ENCODE measurements around the gene MFRP.

The MFRP gene

DNA sequence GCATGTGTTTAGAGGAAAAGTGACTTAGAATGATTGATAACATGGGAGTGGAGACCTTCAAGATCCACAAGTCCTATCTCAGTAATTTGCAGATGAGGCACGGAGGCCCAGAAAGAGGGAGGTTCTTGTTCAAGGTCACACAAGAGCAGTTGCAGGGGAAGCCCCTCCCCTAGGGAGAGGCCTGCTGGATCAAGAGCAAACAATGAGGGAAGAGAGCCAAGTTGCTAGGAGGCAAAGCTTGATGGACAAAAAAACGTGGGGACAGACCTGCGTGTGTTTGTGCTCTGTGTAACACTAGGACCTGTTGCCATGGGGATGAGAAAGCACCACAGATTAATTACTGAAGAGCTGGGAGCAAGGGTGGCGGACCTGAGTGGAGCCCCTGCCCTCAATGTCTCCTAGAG, 6.4 kb upstream of the MFRP start:
- no peak for DNase-seq (ENCODE audit: low read depth)
- no peak overlapping the region for H3K4me3 ChIP-seq (ENCODE audit: low read length)
- TF ChIP-seq CTCF (IDR thresholded peaks at IDR 0.05; ENCODE audit: insufficient read depth, low read depth, low read length, missing control alignments) = no peak

DNA sequence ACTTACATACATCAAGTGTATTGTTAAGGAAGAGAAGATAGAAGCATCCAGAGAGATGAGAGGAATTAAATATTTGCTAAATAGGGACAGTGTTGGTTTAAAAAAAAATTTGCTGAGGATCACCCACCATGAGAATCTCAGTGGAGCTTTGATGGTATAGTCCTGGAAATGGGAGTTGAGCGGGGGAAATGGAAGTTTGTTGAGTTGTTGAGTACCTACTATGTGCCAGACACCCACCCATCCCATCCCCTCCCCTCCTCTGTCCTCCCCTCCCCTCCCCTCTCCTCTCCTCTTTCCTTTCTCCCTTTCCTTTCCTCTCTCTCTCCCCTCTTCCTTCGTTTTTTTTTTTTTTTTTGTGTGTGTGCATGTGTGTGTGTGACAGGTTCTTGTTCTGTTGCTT, 4.7 kb upstream of the MFRP start:
- TF ChIP-seq CTCF (IDR thresholded peaks at IDR 0.05; ENCODE audit: insufficient read depth, low read depth, low read length, missing control alignments) = no peak
- no peak for DNase-seq (ENCODE audit: low read depth)
- no peak overlapping the region for H3K4me3 ChIP-seq (ENCODE audit: low read length)

DNA sequence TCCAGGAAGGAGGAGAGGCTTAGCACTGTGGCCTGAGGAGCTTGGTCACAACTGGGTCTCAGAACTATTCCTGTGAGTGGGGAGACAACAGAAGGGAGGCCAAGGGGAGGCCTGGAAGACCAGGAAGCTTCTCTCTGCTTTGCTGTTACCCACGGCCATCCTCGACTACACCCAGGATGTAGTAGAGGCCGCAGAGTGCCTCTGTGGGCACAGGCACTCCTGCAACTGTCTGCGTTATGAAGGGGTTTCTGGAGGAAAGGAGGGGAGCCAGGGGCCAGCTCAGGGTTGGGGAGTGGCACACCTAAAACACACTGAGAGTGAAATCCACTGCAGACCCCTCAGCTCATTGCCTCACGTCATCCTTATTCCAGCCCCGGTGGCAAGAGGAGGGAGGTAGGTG, 3.8 kb upstream of the MFRP start:
- H3K4me3 ChIP-seq (ENCODE audit: low read length) = no peak overlapping the region
- no peak for DNase-seq (ENCODE audit: low read depth)
- TF ChIP-seq CTCF (IDR thresholded peaks at IDR 0.05; ENCODE audit: insufficient read depth, low read depth, low read length, missing control alignments) = no peak

DNA sequence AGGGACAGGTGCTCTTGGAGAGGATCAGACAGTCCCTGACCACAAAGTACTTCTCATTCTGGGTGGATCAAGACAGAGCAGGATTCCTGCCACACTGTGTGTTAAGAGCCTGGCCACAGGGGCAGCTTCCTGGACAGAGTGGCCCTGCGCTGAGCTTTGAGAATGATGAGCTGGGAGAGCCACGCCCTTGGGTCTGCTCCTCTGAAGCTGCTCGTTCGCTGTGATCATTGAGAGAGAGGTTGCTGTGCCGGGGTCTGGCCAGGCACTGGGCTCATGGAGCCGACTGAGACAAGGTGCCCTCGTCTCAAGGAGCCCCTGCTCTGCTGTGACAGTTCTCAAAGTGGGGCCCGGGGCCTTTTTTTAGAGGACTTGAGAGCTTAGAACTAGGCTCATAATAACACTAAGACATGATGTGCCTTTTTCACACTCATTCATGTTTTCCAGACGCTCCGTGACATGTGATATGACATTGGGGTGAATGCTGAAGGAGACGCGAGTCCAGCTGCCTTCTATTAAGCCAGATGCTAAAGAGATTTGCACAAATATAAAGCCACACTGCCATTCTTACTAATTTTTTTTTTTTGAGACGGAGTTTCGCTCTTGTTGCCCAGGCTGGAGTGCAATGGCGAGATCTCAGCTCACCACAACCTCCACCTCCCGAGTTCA, 1.6 kb upstream of the MFRP start:
- no peak for TF ChIP-seq CTCF (IDR thresholded peaks at IDR 0.05; ENCODE audit: insufficient read depth, low read depth, low read length, missing control alignments)

DNA sequence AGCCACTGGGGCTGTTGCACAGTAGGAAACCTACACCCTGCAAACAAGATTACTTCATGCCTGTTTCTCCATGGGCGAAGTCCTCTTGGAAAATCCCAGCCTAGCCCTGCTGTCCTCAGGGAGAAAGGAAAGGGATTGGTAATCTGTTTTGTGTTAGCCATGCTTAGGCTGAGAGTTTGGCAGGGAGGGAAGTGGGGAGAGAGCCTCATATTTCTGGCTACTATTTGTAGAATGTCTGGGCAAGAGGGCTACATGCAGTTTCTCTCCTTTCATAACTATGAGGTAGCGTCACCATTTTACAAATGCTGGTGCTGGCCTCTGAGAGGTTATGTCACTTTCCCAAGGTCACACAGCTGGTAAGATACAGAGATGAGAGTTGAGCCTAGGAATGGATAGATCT, 737 bp upstream of the MFRP start:
- TF ChIP-seq CTCF (IDR thresholded peaks at IDR 0.05; ENCODE audit: insufficient read depth, low read depth, low read length, missing control alignments) = no peak
- no peak for DNase-seq (ENCODE audit: low read depth)
- no peak overlapping the region for H3K4me3 ChIP-seq (ENCODE audit: low read length)

More for the DNA sequence above, 1.6 kb upstream of the MFRP start:
- H3K4me3 ChIP-seq (ENCODE audit: low read length) = no peak overlapping the region
- no peak for DNase-seq (ENCODE audit: low read depth)

DNA sequence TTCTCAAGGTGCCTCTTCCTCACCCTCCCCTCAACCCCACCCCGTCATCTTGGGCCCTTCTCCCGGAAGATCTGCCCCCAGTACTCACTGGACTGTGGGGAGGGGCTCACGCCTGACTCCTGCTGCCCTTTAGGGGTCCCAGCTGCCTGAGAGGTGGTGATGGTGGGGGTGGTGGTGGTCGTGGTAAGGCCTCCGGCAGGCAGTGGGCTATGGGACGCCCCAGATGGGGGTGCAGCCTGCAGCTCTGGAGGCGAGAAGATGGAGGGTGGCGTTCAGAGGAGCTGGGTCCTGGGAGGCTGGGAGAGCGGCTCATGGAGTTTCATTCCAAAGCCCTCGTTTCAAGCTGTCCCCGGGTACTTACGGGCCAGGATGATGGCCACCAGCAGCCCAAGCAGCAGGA, 820 bp downstream of the MFRP start:
- no peak for TF ChIP-seq CTCF (IDR thresholded peaks at IDR 0.05; ENCODE audit: insufficient read depth, low read depth, low read length, missing control alignments)
- no peak for DNase-seq (ENCODE audit: low read depth)
- H3K4me3 ChIP-seq (ENCODE audit: low read length) = no peak overlapping the region

DNA sequence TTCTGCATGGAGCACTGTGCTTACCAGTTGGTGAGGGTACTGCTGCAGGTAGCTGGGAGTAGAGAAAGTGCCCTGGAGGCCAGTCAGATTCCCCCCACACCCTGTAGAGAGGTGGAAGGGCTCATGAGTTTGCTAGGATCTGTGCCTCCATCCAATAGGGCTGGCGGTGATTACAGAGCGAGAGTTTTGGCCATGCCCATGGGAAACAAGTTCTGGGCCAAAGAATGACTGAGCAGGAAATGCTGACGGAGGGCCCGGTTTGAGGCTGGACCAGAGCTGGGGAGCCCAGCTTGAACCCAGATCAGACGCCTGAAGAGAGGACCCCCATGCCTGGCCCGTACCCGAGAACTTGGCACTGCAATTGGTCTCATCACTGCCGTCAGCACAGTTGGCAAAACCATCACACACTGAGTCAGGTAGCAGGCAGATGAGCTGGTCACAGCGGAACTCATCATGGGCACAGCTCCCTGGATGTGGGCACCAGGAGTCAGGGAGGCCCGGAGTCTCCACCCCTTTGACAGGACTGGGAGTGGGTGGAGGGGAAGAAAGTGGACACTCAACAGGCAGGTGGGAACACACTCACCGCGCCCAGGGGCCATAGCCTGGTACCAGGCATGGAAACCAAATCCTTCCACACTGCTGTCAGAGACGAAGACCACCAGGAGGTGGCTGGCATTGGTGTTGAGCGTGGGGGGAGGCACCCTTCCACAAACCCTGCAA, 2.1 kb downstream of the MFRP start:
- DNase-seq (ENCODE audit: low read depth) = no peak
- no peak for TF ChIP-seq CTCF (IDR thresholded peaks at IDR 0.05; ENCODE audit: insufficient read depth, low read depth, low read length, missing control alignments)
- no peak overlapping the region for H3K4me3 ChIP-seq (ENCODE audit: low read length)

Data from epithelial cell of esophagus (primary cell).